Measurements from ENCODE around the gene GIMAP1. TPM values are rescaled to one million over a fixed set of nuclear protein-coding genes. Genes with fewer than 3 reads are reported as not detected.
"Not testable (repeated sequence)": the region's sequence is repeated elsewhere in the genome, so short reads cannot be mapped to it uniquely, and the experiment has no call there.

Gene GIMAP1
- 1 to 10 TPM; 4.6 to 9.5 TPM for total RNA-seq
- polyA plus RNA-seq, result 10 to 100 TPM in 1 of 2 donors, 1 to 10 TPM in 1; 5.7 to 10.0 TPM
- long read RNA-seq, donor 1, full-length matches to known transcripts, result 6 of 6 reads
- long read RNA-seq, donor 1, partial matches to known transcripts, result 0 of 6 reads
- long read RNA-seq, donor 1, other reads (novel, unspliced or antisense), result 0 of 6 reads
- long read RNA-seq, donor 2, result 0 reads
- long read RNA-seq, donor 3, full-length matches to known transcripts, result 5 of 5 reads
- long read RNA-seq, donor 3, partial matches to known transcripts, result 0 of 5 reads
- long read RNA-seq, donor 3, other reads (novel, unspliced or antisense), result 0 of 5 reads
- long read RNA-seq, donor 4, full-length matches to known transcripts, result 1 of 1 reads
- long read RNA-seq, donor 4, partial matches to known transcripts, result 0 of 1 reads
- long read RNA-seq, donor 4, other reads (novel, unspliced or antisense), result 0 of 1 reads
- long read RNA-seq, donor 5, full-length matches to known transcripts, result 6 of 6 reads
- long read RNA-seq, donor 5, partial matches to known transcripts, result 0 of 6 reads
- long read RNA-seq, donor 5, other reads (novel, unspliced or antisense), result 0 of 6 reads

GRCh38 chr7:150716368-150716767 lies at the start of gene GIMAP1:
Gene GIMAP1, plus strand, starts transcription at chr7:150716613. Its CDS starts 2,435 bp downstream, at chr7:150719048.
- 8 to 24% methylated on average over 5 of the region's 5 CpGs for WGBS, 2 donors
- no peak for TF ChIP-seq CTCF (IDR thresholded peaks at IDR 0.05; ENCODE audit: control extremely low read depth, extremely low read depth)
- ATAC-seq (ENCODE audit: insufficient read depth, low FRiP score), result peak; percentile 50
- peak within 1 kb of the TSS; percentile 72 to 84 for H3K27ac ChIP-seq (ENCODE audit: low read depth in 1 of 2, low read length in 1 of 2)
- H3K9ac ChIP-seq (ENCODE audit: insufficient read depth in 1 of 2, low read length in 2 of 2), result no peak within 1 kb of the TSS
- H3K9me3 ChIP-seq (ENCODE audit: control insufficient read depth in 4 of 4, insufficient read depth in 3 of 4, low read length in 3 of 4), result peaks cover 0 to 2% (median 0%) of the 10 kb centered on the region in 4 donors
- H3K27me3 ChIP-seq (ENCODE audit: control insufficient read depth in 3 of 3, insufficient read depth in 3 of 3, low read length in 2 of 3), result no peaks in the 10 kb centered on the region
- peak within 1 kb of the TSS; percentile 61 for H3K4me3 ChIP-seq
- peak; percentile 27 to 43 (median 37) for DNase-seq
- peaks cover 0 to 10% (median 0%) of the 10 kb centered on the region in 4 donors for H3K36me3 ChIP-seq (ENCODE audit: control insufficient read depth in 4 of 4, insufficient read depth in 4 of 4, low read length in 4 of 4)
- peaks cover 0 to 5% (median 0%) of the 10 kb centered on the region in 5 donors for H3K4me1 ChIP-seq (ENCODE audit: control insufficient read depth in 5 of 5, insufficient read depth in 5 of 5, low read length in 5 of 5)

- DNase-seq, result no peak
- WGBS, 2 donors, result 43 to 52% methylated on average over 1 of the region's 1 CpG
- Histone ChIP-seq H3K27me3 (ENCODE audit: control insufficient read depth in 3 of 3, insufficient read depth in 3 of 3, low read length in 2 of 3) (no peaks in the 10 kb centered on the region), H3K4me3 (no peak overlapping the region), H3K36me3 (ENCODE audit: control insufficient read depth in 4 of 4, insufficient read depth in 4 of 4, low read length in 4 of 4) (no peaks in the 10 kb centered on the region), H3K27ac (ENCODE audit: low read depth in 1 of 2, low read length in 1 of 2) (no peak overlapping the region), H3K9me3 (ENCODE audit: control insufficient read depth in 4 of 4, insufficient read depth in 3 of 4, low read length in 3 of 4) (peaks cover 0 to 4% (median 1%) of the 10 kb centered on the region in 4 donors), H3K9ac (ENCODE audit: insufficient read depth in 1 of 2, low read length in 2 of 2) (no peak overlapping the region), H3K4me1 (ENCODE audit: control insufficient read depth in 5 of 5, insufficient read depth in 5 of 5, low read length in 5 of 5) (peaks cover 0 to 3% (median 0%) of the 10 kb centered on the region in 5 donors)
- ATAC-seq (ENCODE audit: insufficient read depth, low FRiP score), result no peak
- TF ChIP-seq CTCF (IDR thresholded peaks at IDR 0.05; ENCODE audit: control extremely low read depth, extremely low read depth), result no peak
These were observed 47.9 kb upstream of the GIMAP1 start for GRCh38 chr7:150668472-150668911.

- no peak for TF ChIP-seq CTCF (IDR thresholded peaks at IDR 0.05; ENCODE audit: control extremely low read depth, extremely low read depth)
- no peak overlapping the region for H3K9ac ChIP-seq (ENCODE audit: insufficient read depth in 1 of 2, low read length in 2 of 2)
- H3K9me3 ChIP-seq (ENCODE audit: control insufficient read depth in 4 of 4, insufficient read depth in 3 of 4, low read length in 3 of 4), result peaks cover 0 to 4% (median 1%) of the 10 kb centered on the region in 4 donors
- H3K36me3 ChIP-seq (ENCODE audit: control insufficient read depth in 4 of 4, insufficient read depth in 4 of 4, low read length in 4 of 4), result no peaks in the 10 kb centered on the region
- H3K4me1 ChIP-seq (ENCODE audit: control insufficient read depth in 5 of 5, insufficient read depth in 5 of 5, low read length in 5 of 5), result no peaks in the 10 kb centered on the region
- H3K27me3 ChIP-seq (ENCODE audit: control insufficient read depth in 3 of 3, insufficient read depth in 3 of 3, low read length in 2 of 3), result no peaks in the 10 kb centered on the region
- no peak overlapping the region for H3K27ac ChIP-seq (ENCODE audit: low read depth in 1 of 2, low read length in 1 of 2)
- no peak overlapping the region for H3K4me3 ChIP-seq
- DNase-seq (no peak), ATAC-seq (ENCODE audit: insufficient read depth, low FRiP score) (no peak)
These were observed 47.4 kb upstream of the GIMAP1 start for GRCh38 chr7:150668977-150669376.

- not testable (repeated sequence) for ATAC-seq (ENCODE audit: insufficient read depth, low FRiP score); H3K9ac ChIP-seq (ENCODE audit: insufficient read depth in 1 of 2, low read length in 2 of 2); H3K27me3 ChIP-seq (ENCODE audit: control insufficient read depth in 3 of 3, insufficient read depth in 3 of 3, low read length in 2 of 3); H3K27ac ChIP-seq (ENCODE audit: low read depth in 1 of 2, low read length in 1 of 2); H3K9me3 ChIP-seq (ENCODE audit: control insufficient read depth in 4 of 4, insufficient read depth in 3 of 4, low read length in 3 of 4); H3K4me3 ChIP-seq; H3K36me3 ChIP-seq (ENCODE audit: control insufficient read depth in 4 of 4, insufficient read depth in 4 of 4, low read length in 4 of 4)
- DNase-seq, result peak in 1 of 3 donors; percentile 21
- peaks cover 0 to 13% (median 0%) of the 10 kb centered on the region in 5 donors for H3K4me1 ChIP-seq (ENCODE audit: control insufficient read depth in 5 of 5, insufficient read depth in 5 of 5, low read length in 5 of 5)
- 93% methylated on average over 7 of the region's 7 CpGs for WGBS, 2 donors
These were observed 44.4 kb upstream of the GIMAP1 start for GRCh38 chr7:150671798-150672585.

Data from lung (tissue), 16 donors.